HCT116 (cell line): ENCODE measurements around the gene KCNK16. TPM values are rescaled to one million over a fixed set of nuclear protein-coding genes. Genes with fewer than 3 reads are reported as not detected.

Source experiments
- ATAC-seq: fragments of 200-7000 bp; cut with Tn5 transposase; 2 replicates; pipeline ENCODE4 v1.9.1; 2020; ENCODE audit warnings: mild to moderate bottlenecking, moderate library complexity
- BruUV-seq: library from RNA; stranded (reverse); fragments of 400-500 nt; replicated peaks from 2 replicates; lab custom pipeline; 2021; lab: Mats Ljungman, UMichigan
- CTCF ChIA-PET: fragments of 300-600 bp; sonication (Branson Sonifier 250); formaldehyde crosslinking; loops from one replicate; lab custom pipeline; 2021; ENCODE audit warnings: antibody characterized with exemption; lab: Charles Lee
- POLR2A ChIA-PET: fragments of 300-600, 350-600 bp; sonication (Branson Sonifier 250); formaldehyde crosslinking; loops from one replicate; lab custom pipeline; 2021; ENCODE audit warnings: antibody characterized with exemption; lab: Charles Lee
- RAD21 ChIA-PET, 2 experiments: fragments of 300-600 bp; sonication (Branson Sonifier 250); formaldehyde crosslinking; loops; one replicate each; lab custom pipeline; 2023; ENCODE audit warnings: low total read pairs in 2 of 2; ENCODE audit not compliant: uncharacterized antibody in 2 of 2, unreplicated experiment in 2 of 2, low non-redundant PET in 1 of 2; lab: Charles Lee
- DNase-seq: peaks from one replicate; pipeline ENCODE4 v3.0.0-alpha.2; 2010; ENCODE audit warnings: low read depth, low spot score
- H2AFZ ChIP-seq: fragments of 200-600 bp; shearing (Covaris generic), sonication (generic); 2 replicates; pipeline ENCODE4 v1.6.1; 2017; ENCODE audit warnings: low read depth, mixed run types, mixed read lengths, antibody characterized with exemption, low read length; ENCODE audit not compliant: poor library complexity, severe bottlenecking
- H3K27ac ChIP-seq: 2 replicates; pipeline ENCODE4 v1.5.1; 2012; ENCODE audit warnings: low read depth, low read length
- H3K27me3 ChIP-seq: fragments of 200-600 bp; sonication (generic); 2 replicates; pipeline ENCODE4 v1.6.1; 2016; ENCODE audit warnings: mixed run types, low read length, mixed read lengths; ENCODE audit not compliant: insufficient read depth
- H3K36me3 ChIP-seq, 2 experiments: fragments of 200-500 bp in 1 of 2; fragments of 200-600 bp in 1 of 2; sonication (Bioruptor generic) in 1 of 2; sonication (generic) in 1 of 2; 2 replicates each; pipeline versions ENCODE4 v1.5.1 to v1.6.1; 2014 to 2016; ENCODE audit warnings: low read length in 2 of 2, inconsistent platforms in 1 of 2, mixed read lengths in 1 of 2, mixed run types in 1 of 2; ENCODE audit not compliant: insufficient read depth in 2 of 2, control insufficient read depth in 1 of 2
- H3K4me1 ChIP-seq, 2 experiments: fragments of 200-600 bp in 1 of 2; sonication (generic) in 1 of 2; 2 replicates each; pipeline versions ENCODE4 v1.5.1 to v1.6.1; 2012 to 2017; ENCODE audit warnings: low read length in 2 of 2, inconsistent platforms in 1 of 2, mild to moderate bottlenecking in 1 of 2, mixed read lengths in 1 of 2, mixed run types in 1 of 2, moderate library complexity in 1 of 2; ENCODE audit not compliant: insufficient read depth in 2 of 2, control insufficient read depth in 1 of 2
- H3K4me2 ChIP-seq: fragments of 200-600 bp; sonication (generic); 2 replicates; pipeline ENCODE4 v1.6.1; 2017; ENCODE audit warnings: mixed run types, low read length, mixed read lengths
- H3K4me3 ChIP-seq, 2 experiments: fragments of 200-600 bp in 1 of 2; sonication (generic) in 1 of 2; replicated peaks in 1 of 2; 2 replicates each; pipeline ENCODE4 v1.5.1; 2011 to 2016; ENCODE audit warnings: low read length in 2 of 2, control low read depth in 1 of 2, low read depth in 1 of 2, mild to moderate bottlenecking in 1 of 2, mixed read lengths in 1 of 2, mixed run types in 1 of 2
- H3K79me2 ChIP-seq: fragments of 200-600 bp; sonication (generic); 2 replicates; pipeline ENCODE4 v1.6.1; 2017; ENCODE audit warnings: mild to moderate bottlenecking, mixed run types, low read length, moderate library complexity, mixed read lengths; ENCODE audit not compliant: insufficient read depth
- H3K9ac ChIP-seq: fragments of 200-600 bp; sonication (generic); 2 replicates; pipeline ENCODE4 v1.6.1; 2016; ENCODE audit warnings: low read length, mixed read lengths
- H3K9me2 ChIP-seq: fragments of 200-600 bp; sonication (generic), shearing (Covaris generic); 2 replicates; pipeline ENCODE4 v1.6.1; 2017; ENCODE audit warnings: mixed run types, mild to moderate bottlenecking, moderate library complexity; ENCODE audit not compliant: insufficient read depth
- H3K9me3 ChIP-seq, 2 experiments: fragments of 200-500 bp in 1 of 2; fragments of 200-600 bp in 1 of 2; sonication (Bioruptor generic) in 1 of 2; sonication (generic) in 1 of 2; 2 replicates each; pipeline ENCODE4 v1.6.1; 2014 to 2017; ENCODE audit warnings: low read length in 2 of 2, mixed read lengths in 2 of 2, inconsistent platforms in 1 of 2, low read depth in 1 of 2, mild to moderate bottlenecking in 1 of 2, mixed run types in 1 of 2, moderate library complexity in 1 of 2; ENCODE audit not compliant: control insufficient read depth in 1 of 2, insufficient read depth in 1 of 2
- H4K20me1 ChIP-seq: fragments of 200-600 bp; sonication (generic), shearing (Covaris generic); 2 replicates; pipeline ENCODE4 v1.6.1; 2017; ENCODE audit warnings: mixed run types, mild to moderate bottlenecking, moderate library complexity; ENCODE audit not compliant: insufficient read depth
- JUND ChIP-seq: IDR thresholded peaks from 2 replicates; pipeline ENCODE4 v1.6.1; 2012
- RAD21 ChIP-seq: IDR thresholded peaks from 2 replicates; pipeline ENCODE4 v1.6.1; 2012; ENCODE audit warnings: low read depth, mild to moderate bottlenecking
- SIN3A ChIP-seq: IDR thresholded peaks from 2 replicates; pipeline ENCODE4 v1.6.1; 2012; ENCODE audit warnings: low read depth
- SRF ChIP-seq: IDR thresholded peaks from 2 replicates; pipeline ENCODE4 v1.6.1; 2012; ENCODE audit warnings: low read depth
- intact Hi-C: fragments of 100-400 bp; cut with micrococcal nuclease; formaldehyde crosslinking; loops from 2 replicates; pipeline ENCODE4 v1.10.0; 2022
- total RNA-seq: library from RNA; stranded (reverse); gene quantifications from one replicate; pipeline ENCODE4 v1.2.1, GENCODE V29; 2021; ENCODE audit not compliant: unreplicated experiment
- TF ChIP-seq, protein P1 (sequence below), 3 experiments: fragments of 200-600 bp in 1 of 3; sonication (generic) in 1 of 3; IDR thresholded peaks in 2 of 3; conservative IDR thresholded peaks in 1 of 3; 2 replicates each; pipeline ENCODE4 v1.5.1; 2012 to 2017; ENCODE audit warnings: low read depth in 2 of 3, low read length in 2 of 3, antibody characterized with exemption in 1 of 3, borderline replicate concordance in 1 of 3, control low read depth in 1 of 3, mild to moderate bottlenecking in 1 of 3, mixed read lengths in 1 of 3, mixed run types in 1 of 3, moderate library complexity in 1 of 3; ENCODE audit not compliant: insufficient read depth in 1 of 3
- TF ChIP-seq, protein P2 (sequence below): IDR thresholded peaks from 2 replicates; pipeline ENCODE4 v1.6.1; 2011; ENCODE audit warnings: mild to moderate bottlenecking, low read length, moderate library complexity; ENCODE audit not compliant: insufficient replicate concordance; ENCODE audit errors: extremely low read depth
- TF ChIP-seq, protein P3 (sequence below): IDR thresholded peaks from 2 replicates; pipeline ENCODE4 v1.6.1; 2012

The KCNK16 gene
- total RNA-seq, 1 experiment from 2014 or later = not detected

DNA sequence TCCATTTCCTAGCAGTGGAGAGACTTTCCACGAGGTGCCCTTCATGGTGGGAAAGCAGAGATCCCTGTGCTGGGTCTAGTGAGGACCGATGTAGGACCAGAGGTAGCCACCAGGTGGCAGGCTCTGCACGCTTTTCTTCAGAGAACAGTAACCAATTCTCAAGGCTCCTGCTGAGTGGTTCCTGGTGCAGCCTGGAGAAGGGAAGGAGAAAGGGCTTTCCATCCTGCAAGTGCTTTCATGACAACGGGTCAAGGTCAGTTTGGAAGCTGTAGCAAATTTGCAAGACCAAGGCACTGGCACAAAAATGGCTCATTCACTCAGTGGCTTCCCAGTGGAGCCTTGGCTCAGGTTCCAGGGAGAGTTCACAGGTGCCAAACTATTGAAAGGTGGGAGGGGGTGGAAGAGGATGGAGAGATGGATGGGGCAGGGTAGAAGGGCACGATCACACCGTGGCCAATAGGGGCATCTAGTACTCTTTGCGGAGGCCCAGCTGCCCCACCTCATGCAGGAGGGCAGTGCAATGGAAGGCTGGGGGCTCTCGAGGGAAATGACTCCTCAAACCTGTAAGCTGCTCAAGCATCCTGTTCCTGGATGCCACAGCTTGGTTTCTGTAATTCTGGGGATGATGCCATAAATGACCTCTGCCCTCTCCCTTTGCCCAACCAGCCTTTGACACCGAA lies 25.5 kb upstream of the KCNK16 start:
- Histone ChIP-seq H3K4me1 (no peaks in the 10 kb centered on the region), H3K9me2 (no peaks in the 10 kb centered on the region), H2AFZ (no peak overlapping the region), H3K4me2 (no peak overlapping the region), H3K9me3 (no peaks in the 10 kb centered on the region), H3K79me2 (no peaks in the 10 kb centered on the region), H3K9ac (no peak overlapping the region), H3K4me3 (no peak overlapping the region), H3K27me3 (no peaks in the 10 kb centered on the region; the same call in 1 of the 2 replicates), H4K20me1 (no peaks in the 10 kb centered on the region), H3K27ac (no peak overlapping the region), H3K36me3 (no peaks in the 10 kb centered on the region)
- no peak for TF ChIP-seq SRF
- TF ChIP-seq JUND = no peak
- TF ChIP-seq RAD21 = peak; percentile 79
- TF ChIP-seq SIN3A = no peak
- TF ChIP-seq, protein P1, sequence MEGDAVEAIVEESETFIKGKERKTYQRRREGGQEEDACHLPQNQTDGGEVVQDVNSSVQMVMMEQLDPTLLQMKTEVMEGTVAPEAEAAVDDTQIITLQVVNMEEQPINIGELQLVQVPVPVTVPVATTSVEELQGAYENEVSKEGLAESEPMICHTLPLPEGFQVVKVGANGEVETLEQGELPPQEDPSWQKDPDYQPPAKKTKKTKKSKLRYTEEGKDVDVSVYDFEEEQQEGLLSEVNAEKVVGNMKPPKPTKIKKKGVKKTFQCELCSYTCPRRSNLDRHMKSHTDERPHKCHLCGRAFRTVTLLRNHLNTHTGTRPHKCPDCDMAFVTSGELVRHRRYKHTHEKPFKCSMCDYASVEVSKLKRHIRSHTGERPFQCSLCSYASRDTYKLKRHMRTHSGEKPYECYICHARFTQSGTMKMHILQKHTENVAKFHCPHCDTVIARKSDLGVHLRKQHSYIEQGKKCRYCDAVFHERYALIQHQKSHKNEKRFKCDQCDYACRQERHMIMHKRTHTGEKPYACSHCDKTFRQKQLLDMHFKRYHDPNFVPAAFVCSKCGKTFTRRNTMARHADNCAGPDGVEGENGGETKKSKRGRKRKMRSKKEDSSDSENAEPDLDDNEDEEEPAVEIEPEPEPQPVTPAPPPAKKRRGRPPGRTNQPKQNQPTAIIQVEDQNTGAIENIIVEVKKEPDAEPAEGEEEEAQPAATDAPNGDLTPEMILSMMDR (IDR thresholded peaks at IDR 0.05 in 2 of 3, conservative IDR thresholded peaks at IDR 0.05 in 1 of 3; ENCODE audit: borderline replicate concordance in 1 of 3, insufficient read depth in 1 of 3, low read depth in 2 of 3, low read length in 2 of 3) = peak; percentile 51 to 87 (median 85); a peak in 5 of 6 replicates
- TF ChIP-seq, protein P2, sequence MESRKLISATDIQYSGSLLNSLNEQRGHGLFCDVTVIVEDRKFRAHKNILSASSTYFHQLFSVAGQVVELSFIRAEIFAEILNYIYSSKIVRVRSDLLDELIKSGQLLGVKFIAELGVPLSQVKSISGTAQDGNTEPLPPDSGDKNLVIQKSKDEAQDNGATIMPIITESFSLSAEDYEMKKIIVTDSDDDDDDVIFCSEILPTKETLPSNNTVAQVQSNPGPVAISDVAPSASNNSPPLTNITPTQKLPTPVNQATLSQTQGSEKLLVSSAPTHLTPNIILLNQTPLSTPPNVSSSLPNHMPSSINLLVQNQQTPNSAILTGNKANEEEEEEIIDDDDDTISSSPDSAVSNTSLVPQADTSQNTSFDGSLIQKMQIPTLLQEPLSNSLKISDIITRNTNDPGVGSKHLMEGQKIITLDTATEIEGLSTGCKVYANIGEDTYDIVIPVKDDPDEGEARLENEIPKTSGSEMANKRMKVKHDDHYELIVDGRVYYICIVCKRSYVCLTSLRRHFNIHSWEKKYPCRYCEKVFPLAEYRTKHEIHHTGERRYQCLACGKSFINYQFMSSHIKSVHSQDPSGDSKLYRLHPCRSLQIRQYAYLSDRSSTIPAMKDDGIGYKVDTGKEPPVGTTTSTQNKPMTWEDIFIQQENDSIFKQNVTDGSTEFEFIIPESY = no peak
- TF ChIP-seq, protein P3, sequence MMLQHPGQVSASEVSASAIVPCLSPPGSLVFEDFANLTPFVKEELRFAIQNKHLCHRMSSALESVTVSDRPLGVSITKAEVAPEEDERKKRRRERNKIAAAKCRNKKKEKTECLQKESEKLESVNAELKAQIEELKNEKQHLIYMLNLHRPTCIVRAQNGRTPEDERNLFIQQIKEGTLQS = no peak
- DNase-seq (peak; percentile 24), ATAC-seq (peak; percentile 92)
- ChIA-PET RAD21 (no interaction called here), CTCF (no interaction called here), POLR2A (no interaction called here)
- no TSS peak for BruUV-seq
- intact Hi-C loops = loop anchor here (1.0 to 10.0 kb wide), 4 partner anchors 544 to 1719 kb away; no protein-coding TSS in a partner anchor
